GM12872 (cell line): ENCODE measurements around the gene ABCD3.

Experiments
- CTCF ChIP-seq: IDR thresholded peaks from 3 replicates; pipeline ENCODE4 v1.5.1; 2011; ENCODE audit warnings: low read depth, mild to moderate bottlenecking, low read length, moderate library complexity; ENCODE audit not compliant: insufficient read depth

ABCD3 gene

GRCh38 chr1:94394247-94394646, 23.9 kb upstream of the ABCD3 start:
- no peak for TF ChIP-seq CTCF

DNA sequence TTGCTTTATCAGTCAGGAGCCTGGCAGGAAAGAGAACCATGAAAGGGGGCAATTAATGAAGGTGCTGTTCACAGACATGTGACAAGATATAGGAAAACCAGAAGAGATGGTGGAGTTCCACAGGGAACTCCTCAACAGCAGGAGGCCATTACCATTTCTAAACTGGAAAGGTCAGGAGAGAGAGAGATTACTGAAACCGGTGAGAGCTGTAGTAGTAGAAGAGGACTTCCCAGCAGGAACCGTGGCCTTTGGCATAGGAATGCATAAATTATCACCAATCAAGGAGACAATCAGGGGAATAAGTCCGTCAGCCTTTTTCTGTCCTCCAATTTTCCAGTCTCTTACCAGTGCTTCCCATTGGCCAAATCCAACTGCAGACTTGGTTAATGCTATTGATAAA, 23.0 kb upstream of the ABCD3 start:
- no peak for TF ChIP-seq CTCF

DNA sequence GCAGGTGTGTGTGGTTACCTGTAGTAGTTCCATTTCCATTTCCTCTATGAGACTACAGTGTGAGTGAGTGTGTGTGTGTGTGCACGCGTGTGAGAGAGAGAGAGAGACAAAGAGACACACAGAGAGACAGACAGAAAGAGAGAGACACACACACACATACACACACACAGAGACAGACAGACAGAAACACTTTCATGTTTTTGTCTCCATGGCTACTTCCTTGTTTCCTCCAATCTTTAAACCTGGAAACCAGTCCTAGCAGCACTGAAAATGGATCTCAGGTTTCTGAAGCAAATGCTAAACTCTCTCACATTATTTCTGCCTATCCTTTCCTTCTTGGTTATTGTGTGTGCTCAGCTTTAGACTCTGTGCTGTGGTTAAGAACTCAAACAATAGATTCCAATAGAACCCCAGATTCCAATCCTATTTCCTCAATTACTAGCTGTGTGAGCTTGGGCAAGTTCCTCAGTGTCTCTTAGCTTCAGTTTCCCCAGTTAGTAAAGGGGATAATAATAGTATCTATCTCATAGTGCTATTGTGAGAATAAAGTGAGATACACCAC, 22.4 kb upstream of the ABCD3 start:
- no peak for TF ChIP-seq CTCF

DNA sequence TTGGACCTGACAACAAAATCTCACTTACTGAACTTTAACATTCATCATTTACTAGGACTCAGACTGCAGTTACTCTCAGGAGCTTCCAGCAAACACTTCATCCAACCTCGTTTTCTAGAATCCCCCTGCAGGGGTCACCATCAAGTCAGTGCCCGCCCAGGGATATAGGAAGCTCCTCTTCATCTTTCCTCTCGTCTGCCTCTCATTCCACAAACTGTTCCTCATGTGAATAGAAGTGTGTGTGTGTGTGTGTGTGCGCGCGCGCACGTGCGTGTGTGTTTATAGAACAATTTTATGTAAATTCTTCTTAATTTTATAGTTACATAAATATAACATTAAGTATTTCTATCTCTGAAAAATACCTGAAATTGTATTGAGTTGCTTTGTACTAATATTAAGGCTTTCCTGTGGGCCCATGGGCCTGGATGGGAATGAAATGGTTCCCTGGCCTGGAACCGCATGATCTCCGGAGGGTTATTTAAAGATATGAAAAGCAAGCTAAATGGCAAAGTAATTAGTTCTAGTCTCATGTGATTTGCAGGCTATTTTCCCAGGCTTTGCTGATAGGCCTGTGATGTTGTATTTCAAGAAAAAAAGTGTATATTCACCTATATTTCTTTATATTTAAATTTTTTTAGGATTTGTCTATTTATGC, 21.7 kb upstream of the ABCD3 start:
- TF ChIP-seq CTCF: no peak

DNA sequence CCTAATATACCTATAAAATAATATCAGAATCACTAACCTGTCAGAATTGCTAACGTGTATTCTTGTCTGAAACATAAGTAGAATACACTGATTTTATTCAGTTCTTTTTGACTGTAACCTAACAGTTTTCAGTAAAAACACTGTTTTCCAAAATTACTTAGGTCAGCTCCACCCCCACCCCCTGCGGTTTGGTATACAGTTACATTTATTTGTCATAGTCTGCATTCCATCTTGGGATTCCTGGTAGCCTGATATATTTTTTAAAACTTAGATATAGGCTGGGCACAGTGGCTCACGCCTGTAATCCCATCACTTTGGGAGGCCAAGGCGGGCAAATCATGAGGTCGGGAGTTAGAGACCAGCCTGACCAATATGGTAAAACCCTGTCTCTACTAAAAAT, 19.8 kb upstream of the ABCD3 start:
- no peak for TF ChIP-seq CTCF

- TF ChIP-seq CTCF: no peak
Measured at GRCh38 chr1:94399453-94399852, 18.7 kb upstream of the ABCD3 start.

DNA sequence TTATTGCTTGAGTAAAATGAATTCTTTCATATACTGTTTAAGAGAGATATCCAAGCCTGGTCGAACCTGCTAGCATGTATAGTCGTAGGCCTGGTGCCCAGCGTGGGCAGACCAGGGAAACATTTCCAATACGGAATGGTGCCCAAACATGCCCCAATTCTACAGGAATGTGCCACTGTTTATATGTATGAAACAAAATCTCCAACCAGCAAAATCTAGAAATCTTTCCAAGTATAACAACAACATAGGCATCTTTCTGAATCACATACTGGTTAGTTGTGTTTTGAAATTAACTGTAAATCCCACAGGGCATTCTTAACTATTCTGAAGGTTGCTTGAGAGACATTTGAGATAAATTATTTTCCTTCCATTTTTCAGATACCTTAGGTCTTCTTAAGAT, 17.0 kb upstream of the ABCD3 start:
- TF ChIP-seq CTCF: no peak

DNA sequence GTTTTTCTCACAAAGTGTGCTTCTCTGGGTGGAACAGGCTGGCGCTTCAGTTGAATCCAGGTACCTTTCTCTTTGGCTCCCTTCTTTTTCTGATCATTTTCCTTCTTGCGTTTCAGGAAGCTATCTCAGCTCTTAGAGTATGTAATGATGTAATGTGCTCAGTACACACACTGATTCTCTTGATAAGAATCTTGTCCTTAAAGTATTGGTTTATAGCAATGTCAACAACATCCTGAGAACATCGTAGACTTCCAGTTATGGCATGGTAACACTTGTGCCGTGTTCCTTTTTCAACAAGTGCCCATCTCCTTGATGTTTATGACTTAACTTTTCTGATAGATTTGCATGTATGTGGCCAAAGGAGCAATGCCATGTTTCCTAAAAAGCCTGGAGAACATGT, 11.7 kb upstream of the ABCD3 start:
- no peak for TF ChIP-seq CTCF
